ENCODE measurements around the gene HOXA4. TPM values are rescaled to one million over a fixed set of nuclear protein-coding genes. Genes with fewer than 3 reads are reported as not detected.

Gene HOXA4
- total RNA-seq, 1 experiment from 2014 or later = 2.0 TPM

GRCh38 chr7:27103489-27104226 is 26.9 kb downstream of the HOXA4 start:
- H2AFZ ChIP-seq (ENCODE audit: low read depth, low read length, poor library complexity, severe bottlenecking) = no peak overlapping the region
- no TSS peak for BruUV-seq (replicated peaks)
- no peaks in the 10 kb centered on the region for H3K4me1 ChIP-seq (ENCODE audit: control insufficient read depth in 1 of 2, insufficient read depth in 2 of 2, low read length in 2 of 2)

DNA sequence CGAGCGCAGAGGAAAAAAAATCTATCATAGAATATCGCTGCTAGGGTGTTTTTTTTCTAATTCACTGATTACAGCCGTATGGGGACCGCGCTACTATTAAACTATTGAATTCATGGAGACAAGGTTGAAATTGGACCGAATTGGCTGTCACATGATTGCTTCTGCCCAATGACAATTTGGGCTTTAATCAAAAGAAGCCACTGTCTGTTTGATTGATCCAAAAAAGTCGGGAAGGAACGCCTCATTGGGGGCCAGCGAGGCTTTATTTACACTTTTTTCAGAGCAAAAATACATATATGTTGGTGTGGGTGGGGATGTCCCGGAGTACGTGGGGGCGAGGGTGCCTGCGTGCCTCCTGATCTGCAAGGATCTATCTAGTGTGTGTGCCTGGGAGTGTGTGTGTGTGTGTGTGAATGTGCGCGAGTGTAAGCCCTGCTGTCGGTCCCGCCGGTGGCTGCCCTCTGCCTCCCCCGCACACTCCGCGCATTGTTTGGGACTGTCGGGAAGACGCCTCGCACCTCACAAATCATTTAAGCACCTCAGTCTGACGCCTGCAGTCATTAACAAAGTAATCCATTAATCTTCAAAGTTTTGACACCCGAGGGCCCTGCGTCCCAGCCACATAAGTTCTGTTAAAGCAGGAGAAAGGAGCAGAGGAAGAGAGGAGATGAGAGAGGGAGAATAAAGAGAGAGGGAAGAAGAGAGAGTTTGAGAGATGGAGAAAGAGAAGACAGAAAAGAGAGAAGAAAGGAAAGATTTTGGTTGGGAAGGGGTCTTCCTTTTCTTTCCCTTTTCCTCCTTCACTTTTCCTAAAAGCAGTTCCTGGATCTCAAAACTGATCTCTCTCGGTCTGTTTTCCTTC is 27.7 kb downstream of the HOXA4 start, which contains the start of gene HOXA2:
Gene HOXA2 (minus strand): TSS at position 103 of the 862 bp plus-strand sequence. CDS start 183 bp downstream, outside the sequence.
- ChIA-PET RAD21 (ENCODE audit: low non-redundant PET in 1 of 2, low total read pairs in 2 of 2, uncharacterized antibody in 2 of 2, unreplicated experiment in 2 of 2) (no interaction called here), CTCF (no interaction called here), POLR2A (no interaction called here)
- Histone ChIP-seq H3K36me3 (ENCODE audit: control insufficient read depth in 1 of 2, insufficient read depth in 2 of 2, low read length in 2 of 2) (no peaks in the 10 kb centered on the region), H3K4me2 (ENCODE audit: low read length) (no peak within 1 kb of the TSS), H3K27me3 (ENCODE audit: insufficient read depth, low read length) (no peaks in the 10 kb centered on the region), H4K20me1 (ENCODE audit: insufficient read depth) (no peaks in the 10 kb centered on the region), H3K79me2 (ENCODE audit: insufficient read depth, low read length) (peaks cover 11% of the 10 kb centered on the region; the same call in 1 of the 2 replicates), H3K4me1 (ENCODE audit: control insufficient read depth in 1 of 2, insufficient read depth in 2 of 2, low read length in 2 of 2) (peaks cover under 1 to 2% of the 10 kb centered on the region in 2 experiments; a peak in 3 of 4 replicates), H3K9ac (ENCODE audit: low read length) (no peak within 1 kb of the TSS), H2AFZ (ENCODE audit: low read depth, low read length, poor library complexity, severe bottlenecking) (no peak within 1 kb of the TSS), H3K27ac (ENCODE audit: low read depth, low read length) (no peak within 1 kb of the TSS), H3K9me2 (ENCODE audit: insufficient read depth) (no peaks in the 10 kb centered on the region), H3K9me3 (ENCODE audit: control insufficient read depth in 1 of 2, insufficient read depth in 1 of 2, low read depth in 1 of 2, low read length in 2 of 2) (no peaks in the 10 kb centered on the region), H3K4me3 (replicated peaks in 1 of 2; ENCODE audit: low read depth in 1 of 2, low read length in 2 of 2) (no peak within 1 kb of the TSS)
- ATAC-seq (no peak), DNase-seq (ENCODE audit: low read depth, low spot score) (no peak)
- no TSS peak for BruUV-seq (replicated peaks)
- intact Hi-C loops (cut with micrococcal nuclease) = no loop called here
- no peak for TF ChIP-seq CBX3 (IDR thresholded peaks at IDR 0.05; ENCODE audit: low read depth)
- no peak for TF ChIP-seq CTCF (IDR thresholded peaks at IDR 0.05 in 2 of 3, conservative IDR thresholded peaks at IDR 0.05 in 1 of 3; ENCODE audit: borderline replicate concordance in 1 of 3, insufficient read depth in 1 of 3, low read depth in 2 of 3, low read length in 2 of 3)
- no peak for TF ChIP-seq ATF3 (IDR thresholded peaks at IDR 0.05)
- no peak for TF ChIP-seq ZNF274 (IDR thresholded peaks at IDR 0.05; ENCODE audit: low read depth, low read length)
- no peak for TF ChIP-seq FOSL1 (IDR thresholded peaks at IDR 0.05; ENCODE audit: low read depth)
- no peak for TF ChIP-seq EZH2phosphoT487 (IDR thresholded peaks at IDR 0.05; ENCODE audit: borderline replicate concordance)
- TF ChIP-seq ZFX (IDR thresholded peaks at IDR 0.05) = no peak
- TF ChIP-seq YY1 (IDR thresholded peaks at IDR 0.05; ENCODE audit: extremely low read depth, insufficient replicate concordance, low read depth, low read length) = no peak
- no peak for TF ChIP-seq JUND (IDR thresholded peaks at IDR 0.05)
- TF ChIP-seq TCF7L2 (IDR thresholded peaks at IDR 0.05; ENCODE audit: borderline replicate concordance, extremely low read depth, insufficient read depth, insufficient read length) = no peak
- TF ChIP-seq POLR2A (IDR thresholded peaks at IDR 0.05; ENCODE audit: borderline replicate concordance, extremely low read depth, insufficient read depth, insufficient read length) = no peak
- TF ChIP-seq SP1 (IDR thresholded peaks at IDR 0.05; ENCODE audit: low read depth) = no peak
- no peak for TF ChIP-seq RAD21 (IDR thresholded peaks at IDR 0.05; ENCODE audit: low read depth)
- no peak for TF ChIP-seq SIN3A (IDR thresholded peaks at IDR 0.05; ENCODE audit: low read depth)

More at GRCh38 chr7:27103489-27104226, 26.9 kb downstream of the HOXA4 start:
- no peak overlapping the region for H3K27ac ChIP-seq (ENCODE audit: low read depth, low read length)
- H3K4me2 ChIP-seq (ENCODE audit: low read length) = no peak overlapping the region
- H3K79me2 ChIP-seq (ENCODE audit: insufficient read depth, low read length) = peaks cover 6% of the 10 kb centered on the region; the same call in 1 of the 2 replicates
- TF ChIP-seq EGR1 (IDR thresholded peaks at IDR 0.05; ENCODE audit: low read depth) = no peak
- no peak for TF ChIP-seq ZNF274 (IDR thresholded peaks at IDR 0.05; ENCODE audit: low read depth, low read length)
- TF ChIP-seq CBX3 (IDR thresholded peaks at IDR 0.05; ENCODE audit: low read depth) = no peak
- no peak for TF ChIP-seq EZH2 (IDR thresholded peaks at IDR 0.05)
- no peak for TF ChIP-seq SRF (IDR thresholded peaks at IDR 0.05; ENCODE audit: low read depth)
- no peak for TF ChIP-seq CEBPB (IDR thresholded peaks at IDR 0.05; ENCODE audit: low read depth)
- no peak for TF ChIP-seq POLR2AphosphoS5 (IDR thresholded peaks at IDR 0.05; ENCODE audit: low read depth, low read length)
- TF ChIP-seq SP1 (IDR thresholded peaks at IDR 0.05; ENCODE audit: low read depth) = no peak
- no peak for TF ChIP-seq YY1 (IDR thresholded peaks at IDR 0.05; ENCODE audit: extremely low read depth, insufficient replicate concordance, low read depth, low read length)
- no peaks in the 10 kb centered on the region for H3K9me3 ChIP-seq (ENCODE audit: control insufficient read depth in 1 of 2, insufficient read depth in 1 of 2, low read depth in 1 of 2, low read length in 2 of 2)
- POLR2A ChIA-PET = no interaction called here
- DNase-seq (ENCODE audit: low read depth, low spot score) = no peak
- RAD21 ChIA-PET (ENCODE audit: low non-redundant PET in 1 of 2, low total read pairs in 2 of 2, uncharacterized antibody in 2 of 2, unreplicated experiment in 2 of 2) = no interaction called here
- no peak overlapping the region for H3K4me3 ChIP-seq (replicated peaks in 1 of 2; ENCODE audit: low read depth in 1 of 2, low read length in 2 of 2)
- ATAC-seq = no peak
- no peak overlapping the region for H3K9ac ChIP-seq (ENCODE audit: low read length)
- H3K36me3 ChIP-seq (ENCODE audit: control insufficient read depth in 1 of 2, insufficient read depth in 2 of 2, low read length in 2 of 2) = no peaks in the 10 kb centered on the region
- no peaks in the 10 kb centered on the region for H3K27me3 ChIP-seq (ENCODE audit: insufficient read depth, low read length)
- intact Hi-C loops (cut with micrococcal nuclease) = no loop called here
- CTCF ChIA-PET = no interaction called here
- H3K9me2 ChIP-seq (ENCODE audit: insufficient read depth) = no peaks in the 10 kb centered on the region
- H4K20me1 ChIP-seq (ENCODE audit: insufficient read depth) = no peaks in the 10 kb centered on the region
